ENCODE measurements around the gene UNC79.
"Not testable (repeated sequence)": the region's sequence is repeated elsewhere in the genome, so short reads cannot be mapped to it uniquely, and the experiment has no call there.

GRCh38 chr14:93384256-93384655 is 46.5 kb upstream of the UNC79 start:
- not testable (repeated sequence) for TF ChIP-seq CTCF (IDR thresholded peaks at IDR 0.05; ENCODE audit: insufficient read depth, low read length, poor library complexity, severe bottlenecking); EZH2phosphoT487 (conservative IDR thresholded peaks at IDR 0.05; ENCODE audit: low read length)
